Stimulated activated CD8-positive, alpha-beta memory T cell treated with anti-CD3 and anti-CD28 coated beads, Interleukin-7, amount 100 ng/mL, for 24 hours (primary cell): Measurements from ENCODE around the gene TSHZ2.
A peak's percentile ranks its signal among the peaks of the same experiment; 100 is the strongest.

ENCODE experiments used
- DNase-seq: peaks from one replicate; pipeline ENCODE4 v3.0.0-alpha.2; 2020; ENCODE audit warnings: low read depth

The TSHZ2 gene

GRCh38 chr20:53133628-53134027 is 161.5 kb downstream of the TSHZ2 start:
- DNase-seq, result no peak

DNA sequence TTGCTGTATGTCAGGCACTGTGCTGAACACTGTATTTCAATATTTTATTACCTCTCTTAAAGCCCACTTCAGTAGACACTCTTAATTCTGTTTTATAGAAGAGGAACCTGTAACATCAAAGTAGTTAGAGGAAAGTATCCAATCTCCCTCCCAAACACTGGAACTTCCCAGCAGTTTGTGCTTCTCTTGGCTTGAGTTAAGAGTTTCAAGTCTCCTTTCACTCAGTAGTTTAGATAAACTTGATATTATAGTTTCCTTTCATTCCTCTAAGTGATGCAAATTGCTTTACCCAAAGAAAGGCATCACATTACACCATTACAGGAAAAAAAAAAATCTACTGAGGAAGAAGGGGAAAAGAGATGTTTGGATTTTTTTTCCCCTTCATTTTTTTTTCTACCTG is 164.3 kb downstream of the TSHZ2 start:
- DNase-seq, result no peak

DNA sequence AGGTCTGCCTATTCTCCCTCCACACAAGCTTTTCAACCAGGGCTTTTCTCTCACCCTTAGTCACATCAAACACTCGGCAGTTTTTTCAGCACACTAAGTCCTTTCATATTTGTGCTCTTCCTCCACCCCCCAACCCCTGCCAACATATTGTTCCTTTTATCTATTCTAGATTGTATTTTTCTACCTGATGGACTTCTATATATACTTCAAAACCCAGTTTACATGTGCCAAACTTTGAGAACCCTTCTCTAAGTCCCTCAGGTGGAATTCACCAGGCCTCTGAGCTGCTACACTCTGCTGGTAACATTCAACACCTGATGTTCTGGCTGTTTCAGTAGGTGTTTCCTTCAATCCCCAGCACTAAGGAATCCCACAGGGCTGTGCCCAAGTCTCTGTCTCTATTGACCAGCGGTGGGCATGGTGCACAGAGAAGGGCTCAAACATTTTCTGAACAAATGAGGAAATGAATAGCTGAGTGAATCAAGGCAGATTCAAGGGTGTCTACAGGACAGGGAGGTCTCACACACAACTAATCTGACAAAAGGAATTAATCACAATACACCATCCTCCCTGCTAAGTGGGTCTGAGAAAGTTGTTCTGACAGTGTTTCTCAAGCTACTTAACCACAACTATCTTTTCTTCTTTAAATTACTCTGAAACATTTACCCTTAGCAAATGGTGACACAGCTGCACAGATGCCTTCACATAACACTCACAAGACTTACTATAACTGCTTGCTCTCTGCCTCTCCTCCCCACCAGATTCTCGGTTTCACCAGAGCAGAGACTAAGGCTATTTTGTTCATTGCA is 166.5 kb downstream of the TSHZ2 start:
- no peak for DNase-seq

DNA sequence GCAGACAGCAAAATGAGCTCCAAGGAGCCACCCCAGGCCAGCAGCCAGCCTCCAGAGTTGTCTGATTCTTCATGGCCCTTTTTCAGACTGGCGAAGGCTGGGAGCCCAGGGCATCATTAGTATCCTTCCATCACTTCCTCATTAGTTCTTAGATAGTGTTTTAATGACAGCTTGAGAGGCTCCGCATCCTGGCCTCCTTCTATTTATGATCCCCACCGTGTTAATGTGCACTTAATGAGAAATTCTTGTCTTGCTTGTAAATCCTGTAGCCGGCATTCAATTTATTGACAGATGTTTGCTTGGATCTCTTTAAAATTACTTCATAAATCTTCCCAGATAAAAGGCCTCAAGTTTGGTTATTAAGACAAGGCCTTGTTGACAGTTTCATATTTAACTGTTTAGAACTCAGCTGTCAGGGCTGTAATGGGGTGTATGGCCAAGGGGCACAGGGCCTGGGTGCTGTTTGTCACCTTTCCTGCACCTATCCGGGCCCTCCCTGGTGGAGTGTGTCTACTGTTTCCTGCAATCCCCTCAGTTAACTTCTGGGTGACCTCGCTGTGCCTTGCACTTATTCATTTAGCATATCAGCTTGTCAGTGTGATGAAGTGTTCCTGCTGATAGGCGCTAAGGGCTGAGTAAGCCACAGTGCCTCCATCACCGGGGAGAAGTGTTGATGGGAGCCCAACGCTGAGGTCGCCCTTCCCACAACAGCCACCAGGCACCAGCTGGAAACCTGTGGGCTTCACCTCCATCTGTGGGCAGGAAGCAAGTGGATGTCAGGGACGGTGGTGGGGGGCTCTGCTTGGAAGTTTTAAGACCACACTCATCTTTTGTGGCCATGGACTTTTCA is 169.3 kb downstream of the TSHZ2 start:
- DNase-seq, result no peak

- no peak for DNase-seq
Observed at GRCh38 chr20:53142225-53143127, 170.3 kb downstream of the TSHZ2 start.

GRCh38 chr20:53146201-53146891 is 174.2 kb downstream of the TSHZ2 start:
- DNase-seq, result peak; percentile 7

- no peak for DNase-seq
Observed at GRCh38 chr20:53148771-53149147, 176.6 kb downstream of the TSHZ2 start.

DNA sequence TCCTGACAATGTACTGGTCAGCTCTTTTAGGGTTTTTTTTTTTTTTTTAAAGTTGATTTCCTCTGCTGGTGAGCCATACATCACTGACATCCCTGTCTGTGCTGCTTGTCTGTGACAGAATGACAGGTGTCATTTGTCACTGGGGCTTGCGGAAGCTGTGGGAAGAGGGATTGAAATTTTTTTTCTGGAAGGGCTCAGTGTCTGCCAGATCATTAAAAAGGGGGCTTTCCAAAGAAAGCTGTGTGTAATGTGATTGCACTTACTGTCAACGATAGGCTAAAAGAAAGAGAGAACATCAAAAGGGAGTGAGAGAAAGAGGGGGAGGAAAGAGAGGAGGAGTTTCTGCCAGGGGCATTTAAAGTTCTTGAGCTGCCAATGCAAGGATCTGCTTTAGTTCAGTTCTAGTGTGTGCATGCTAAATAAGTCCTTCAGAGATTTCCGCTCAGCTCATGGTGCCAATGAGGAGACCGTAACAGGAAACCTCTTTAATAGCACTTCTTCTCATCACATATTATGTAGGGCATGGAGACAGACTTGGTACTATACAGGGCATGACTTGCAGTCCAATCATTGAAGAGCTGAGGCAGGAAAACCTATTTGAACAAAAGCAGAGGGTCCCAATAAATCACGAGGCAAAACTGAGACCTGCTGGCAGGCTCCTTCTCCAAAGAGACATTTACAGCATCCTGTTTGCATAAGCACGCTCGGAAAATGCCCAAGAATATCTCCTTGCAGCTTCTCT is 177.2 kb downstream of the TSHZ2 start:
- no peak for DNase-seq

- no peak for DNase-seq
Observed at GRCh38 chr20:53149890-53150205, 177.7 kb downstream of the TSHZ2 start.

GRCh38 chr20:53150532-53150931 is 178.4 kb downstream of the TSHZ2 start:
- no peak for DNase-seq

DNA sequence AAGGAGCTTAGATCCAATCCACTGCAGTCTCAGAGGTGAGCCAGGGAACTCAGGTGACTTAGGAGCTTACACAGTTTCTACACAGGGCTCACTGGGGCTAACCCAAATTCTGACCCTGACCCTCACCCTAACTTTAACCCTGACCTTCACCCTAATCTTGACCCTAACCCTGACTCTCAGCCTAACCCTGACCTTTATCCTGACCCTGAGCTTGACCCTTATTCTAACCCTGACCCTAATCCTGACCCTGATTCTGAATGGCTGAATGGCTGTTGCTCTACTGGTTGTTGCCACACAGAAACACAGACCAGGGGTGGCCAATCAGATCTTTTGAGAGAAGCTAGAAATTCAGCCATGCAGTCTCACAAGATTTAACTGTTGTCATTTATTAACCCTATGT is 180.1 kb downstream of the TSHZ2 start:
- DNase-seq, result no peak

GRCh38 chr20:53154540-53154939 is 182.4 kb downstream of the TSHZ2 start:
- DNase-seq, result no peak

DNA sequence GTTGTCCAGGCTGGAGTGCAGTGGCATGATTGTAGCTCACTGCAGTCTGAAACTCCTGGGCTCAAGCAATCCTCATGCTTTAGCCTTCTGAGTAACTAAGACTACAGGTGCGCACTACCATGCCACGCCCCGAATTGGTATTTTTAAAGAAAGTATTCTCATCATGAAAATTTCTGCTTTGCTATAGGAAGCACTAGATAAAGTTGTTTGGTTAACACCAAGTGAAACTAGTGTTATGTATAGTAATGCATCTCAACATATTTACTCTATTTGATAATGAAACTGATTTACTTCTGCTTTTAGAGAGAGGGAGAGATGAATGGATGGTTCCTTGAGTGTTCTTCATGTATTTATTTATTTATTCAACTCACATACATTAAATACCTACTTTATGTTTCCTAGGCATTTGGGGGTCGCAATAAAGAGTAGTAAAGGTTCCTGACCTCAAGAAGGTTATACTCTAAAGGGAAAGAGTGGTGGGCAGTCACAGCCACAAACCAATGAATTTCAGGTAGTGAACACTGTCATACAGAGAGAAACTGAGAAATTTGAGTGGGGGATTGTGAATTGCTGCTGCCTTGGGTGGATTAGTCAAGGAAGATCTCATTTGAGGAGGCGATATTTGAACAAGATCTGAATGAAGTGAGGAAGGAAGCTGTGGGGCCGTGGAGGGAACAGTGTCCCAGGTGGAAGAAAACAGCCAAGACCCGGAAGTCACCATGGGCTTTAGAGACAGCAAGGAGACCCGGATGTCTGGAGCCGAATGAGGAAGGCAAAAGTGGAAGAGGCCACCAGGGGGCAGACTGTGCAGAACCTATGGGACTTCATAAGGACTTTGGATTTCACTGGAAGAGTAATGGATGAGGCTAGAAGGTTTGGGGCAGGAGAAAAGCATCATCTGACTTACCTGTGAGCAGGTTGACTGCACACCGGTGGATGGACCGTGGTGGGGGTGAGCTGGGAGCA is 185.6 kb downstream of the TSHZ2 start:
- no peak for DNase-seq

DNA sequence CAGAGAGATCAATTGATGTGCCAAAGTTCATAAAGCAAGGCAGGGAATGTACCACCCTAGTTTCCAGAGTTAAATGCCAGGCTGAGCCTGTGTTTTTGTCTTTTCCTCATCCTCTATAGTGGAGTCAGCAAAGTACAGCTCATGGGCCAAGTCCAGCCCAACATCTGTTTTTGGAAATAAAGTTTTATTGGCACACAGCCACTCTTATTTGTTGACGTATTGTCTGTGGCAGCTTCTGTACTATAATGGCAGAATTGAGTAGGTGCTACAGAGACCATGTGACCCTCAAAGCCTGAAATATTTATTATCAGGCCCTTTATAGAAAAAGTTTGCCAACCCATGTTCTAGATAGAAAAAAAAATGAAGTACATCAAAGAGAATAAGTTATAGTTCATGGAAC is 187.0 kb downstream of the TSHZ2 start:
- DNase-seq, result no peak

DNA sequence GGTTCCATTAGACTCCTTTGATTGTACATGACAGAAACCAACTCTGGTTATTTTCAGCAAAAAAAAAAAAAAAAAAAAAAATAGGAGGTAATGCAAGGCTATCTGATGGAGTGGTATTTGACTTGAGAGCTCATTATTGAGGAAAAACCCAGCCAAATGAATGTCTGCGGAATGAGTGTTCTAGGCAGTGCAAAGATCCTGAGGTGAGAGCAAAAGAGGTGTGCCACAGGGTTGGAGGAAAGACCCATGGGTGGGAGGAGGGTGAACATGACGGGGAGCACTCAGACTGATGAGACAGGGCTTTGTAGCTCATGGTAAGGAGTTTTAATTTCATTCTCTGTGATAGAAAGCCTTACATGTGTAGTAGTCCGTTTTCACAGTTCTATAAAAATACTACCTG is 188.9 kb downstream of the TSHZ2 start:
- DNase-seq, result no peak

GRCh38 chr20:53161473-53161872 is 189.3 kb downstream of the TSHZ2 start:
- DNase-seq, result no peak

DNA sequence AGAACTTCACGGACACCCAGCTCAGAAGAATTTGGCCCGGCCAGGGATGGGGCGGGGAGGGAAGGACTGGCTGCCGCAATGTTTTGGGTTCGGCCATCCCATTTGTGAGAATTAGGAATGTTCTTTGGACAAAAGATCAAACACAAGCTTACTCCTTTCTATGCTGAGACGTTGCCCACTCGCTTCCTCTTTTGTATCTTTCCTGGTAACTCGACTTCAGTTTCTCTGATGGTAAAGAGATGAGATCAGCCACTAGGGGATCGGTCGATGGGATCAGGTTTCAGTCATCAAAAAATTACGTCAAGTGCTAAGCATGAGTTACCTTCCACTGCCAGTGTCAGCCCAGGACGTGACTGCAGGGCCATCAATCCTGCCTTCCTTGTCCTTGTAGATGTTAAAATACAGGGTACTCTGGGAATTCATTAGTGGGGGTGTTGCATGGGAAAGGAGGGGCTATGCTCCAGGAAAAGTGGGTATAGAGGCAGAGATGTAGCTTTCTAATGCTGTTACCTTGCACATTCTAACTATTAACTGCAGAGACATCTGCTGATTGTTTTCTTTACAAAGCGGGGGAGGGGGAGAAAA is 190.2 kb downstream of the TSHZ2 start:
- no peak for DNase-seq

- DNase-seq, result no peak
Observed at GRCh38 chr20:53163486-53163885, 191.3 kb downstream of the TSHZ2 start.

GRCh38 chr20:53164072-53164471 is 191.9 kb downstream of the TSHZ2 start:
- DNase-seq, result no peak

- no peak for DNase-seq
Observed at GRCh38 chr20:53165452-53165851, 193.3 kb downstream of the TSHZ2 start.
